ENCODE measurements around the gene AKAP13.
"Not testable (repeated sequence)": the region's sequence is repeated elsewhere in the genome, so short reads cannot be mapped to it uniquely, and the experiment has no call there.

The AKAP13 gene

DNA sequence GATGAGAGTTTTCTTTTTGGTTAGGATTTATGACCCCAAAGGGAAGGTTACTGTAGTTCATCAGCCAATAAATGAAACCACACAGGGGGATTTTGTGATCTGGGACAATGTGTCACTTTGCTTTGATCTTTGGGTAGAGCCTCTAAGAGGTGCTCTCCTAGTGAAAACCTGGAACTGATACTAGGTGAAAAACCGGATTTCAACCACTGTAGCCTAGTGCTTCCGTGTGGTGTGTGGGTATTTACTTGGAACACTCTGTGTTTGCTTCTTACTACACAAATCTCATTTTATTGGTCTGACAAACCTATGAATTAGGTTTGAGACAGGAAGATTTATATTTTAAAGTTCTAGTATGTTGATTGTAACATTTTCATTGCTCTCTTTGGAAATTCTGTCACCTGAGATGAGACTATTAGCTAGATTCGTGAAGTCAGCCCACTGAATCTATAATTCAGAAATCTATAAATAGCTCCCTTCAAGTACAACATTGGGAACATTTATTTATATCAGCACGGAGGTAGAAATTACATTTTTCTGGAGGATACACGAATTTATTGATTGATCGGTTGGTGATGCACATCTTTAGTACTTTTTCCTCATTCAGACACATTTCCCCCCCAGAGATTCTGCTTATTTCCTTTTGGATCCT, 119.8 kb downstream of the AKAP13 start:
- no peak for DNase-seq (ENCODE audit: low read depth)

DNA sequence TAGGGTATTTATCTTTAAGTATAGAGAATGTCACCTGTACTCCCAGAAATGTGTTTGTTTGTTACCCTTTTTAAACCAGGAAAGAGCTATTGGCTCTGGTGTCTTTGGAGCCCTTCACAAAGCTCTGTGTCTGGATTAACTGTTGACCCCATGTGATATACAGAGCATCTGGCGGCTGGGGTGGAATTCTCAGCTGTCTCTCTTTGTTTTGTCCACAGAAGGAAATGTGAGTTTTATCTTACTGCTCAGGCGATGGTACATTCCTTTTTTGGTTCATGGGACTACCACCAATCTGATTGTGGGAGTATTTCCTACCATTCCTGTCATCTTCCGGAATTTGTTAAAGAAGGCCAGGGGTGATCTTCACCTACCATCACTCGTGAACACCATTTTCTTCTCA, 120.3 kb downstream of the AKAP13 start:
- no peak for DNase-seq (ENCODE audit: low read depth)

DNA sequence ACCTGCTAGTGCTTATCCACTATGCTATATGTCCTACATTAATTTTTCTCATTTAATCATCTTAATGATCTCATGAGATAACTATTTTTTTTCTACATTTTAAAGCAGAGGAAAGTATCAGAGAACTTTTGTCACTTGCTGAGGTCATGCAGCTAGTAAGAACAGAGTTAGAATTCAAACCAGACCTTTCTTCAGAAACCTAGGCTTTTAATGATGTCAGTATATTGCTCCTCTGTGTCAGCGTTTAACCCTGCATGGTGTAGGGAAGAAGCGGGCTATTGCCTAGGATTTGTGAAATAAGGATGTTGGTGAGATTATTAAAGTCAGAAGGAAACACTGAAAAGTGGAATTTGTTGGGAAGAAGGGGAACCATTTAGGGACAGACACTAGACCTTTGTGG, 121.2 kb downstream of the AKAP13 start:
- no peak for DNase-seq (ENCODE audit: low read depth)

DNA sequence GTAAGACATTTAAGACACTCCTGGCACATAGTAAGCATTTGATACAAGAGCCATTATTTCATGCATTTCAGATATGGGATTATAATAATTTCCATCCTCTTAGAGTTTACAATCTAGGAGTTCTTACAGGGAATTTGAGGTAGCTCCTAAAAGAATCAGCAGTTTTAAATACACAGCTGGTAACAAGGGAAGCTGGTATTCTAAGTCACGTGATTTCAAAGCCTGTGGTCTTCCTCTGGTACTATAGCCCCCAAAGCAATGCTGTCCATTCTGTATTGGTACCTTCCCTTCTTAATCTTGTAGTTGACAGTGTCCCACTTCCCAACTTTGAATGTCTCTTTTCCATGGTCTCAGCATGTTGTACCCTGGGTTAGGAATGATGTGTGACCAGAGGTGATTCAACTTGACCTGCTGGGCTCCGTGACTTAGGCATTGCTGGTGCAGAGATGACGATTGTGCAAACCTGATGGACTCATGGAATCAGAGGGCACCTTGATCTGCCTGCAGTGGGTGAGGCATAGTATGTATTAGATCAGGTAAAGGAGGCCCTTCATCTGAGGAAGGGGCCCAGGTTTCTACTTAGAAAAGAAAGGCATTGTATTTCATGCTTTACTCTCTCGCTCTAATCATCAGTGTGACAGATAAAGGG, 122.9 kb downstream of the AKAP13 start:
- no peak for DNase-seq (ENCODE audit: low read depth)

DNA sequence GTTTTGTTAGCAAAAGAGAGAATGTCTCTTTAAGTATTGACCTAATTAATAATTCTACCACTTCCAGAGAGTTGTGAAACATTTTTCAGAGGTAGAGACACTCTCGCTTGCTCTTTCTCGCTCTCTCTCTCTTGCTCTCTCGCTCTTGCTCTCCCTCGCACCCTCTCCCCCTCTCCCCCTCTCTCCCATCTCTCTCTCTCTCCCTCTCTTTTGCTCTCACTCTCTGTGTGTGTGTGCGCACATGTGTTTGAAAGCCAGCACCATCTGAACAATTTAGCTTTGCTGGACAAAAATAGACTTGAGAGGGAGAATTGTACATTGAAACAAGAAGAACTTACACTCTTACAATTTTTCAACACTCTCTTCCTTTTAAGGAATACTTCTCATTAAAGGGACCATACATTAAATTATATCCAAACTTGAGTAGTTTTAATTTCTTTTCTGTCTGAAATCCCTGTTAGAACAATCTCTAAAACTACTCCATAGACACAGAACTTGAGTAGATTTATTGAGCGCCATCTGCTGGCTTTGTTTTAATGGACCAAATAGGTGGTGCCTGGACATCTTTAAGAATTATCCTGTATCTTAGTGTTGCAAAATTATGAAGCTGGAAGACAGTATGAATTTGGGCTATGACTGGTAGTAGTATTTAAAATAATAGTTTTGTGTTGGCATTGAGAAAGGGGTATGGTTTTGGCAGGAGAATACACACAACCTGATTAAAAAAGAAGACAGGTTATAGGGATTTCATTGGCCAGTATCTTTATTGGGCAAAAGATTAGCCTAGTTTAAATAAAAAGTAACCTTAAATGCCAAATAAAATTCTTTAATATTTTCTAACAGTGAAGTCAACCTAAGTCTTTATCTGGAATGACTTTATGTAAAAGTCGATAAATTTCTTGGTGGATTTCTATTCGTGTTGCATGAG, 124.6 kb downstream of the AKAP13 start:
- peak; percentile 20 for DNase-seq (ENCODE audit: low read depth)

DNA sequence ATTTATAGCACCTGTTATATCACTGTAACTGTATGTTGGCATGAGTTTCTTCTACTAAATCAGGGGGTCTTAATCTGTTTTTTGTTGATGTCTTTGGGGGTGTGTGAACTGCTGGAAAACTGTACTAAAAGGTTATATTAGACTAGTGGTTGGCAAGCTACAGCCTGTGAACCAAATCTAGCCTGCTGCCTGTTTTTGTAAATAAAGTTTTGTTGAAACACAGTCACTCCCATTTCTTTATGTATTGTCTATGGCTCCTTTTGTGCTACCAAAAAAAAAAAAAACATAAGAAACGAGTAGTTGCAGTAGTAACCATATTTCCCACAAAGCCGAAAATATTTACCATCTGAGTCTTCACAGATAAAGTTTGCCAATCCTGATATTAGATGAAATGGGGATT, 126.7 kb downstream of the AKAP13 start:
- DNase-seq (ENCODE audit: low read depth), result no peak

DNA sequence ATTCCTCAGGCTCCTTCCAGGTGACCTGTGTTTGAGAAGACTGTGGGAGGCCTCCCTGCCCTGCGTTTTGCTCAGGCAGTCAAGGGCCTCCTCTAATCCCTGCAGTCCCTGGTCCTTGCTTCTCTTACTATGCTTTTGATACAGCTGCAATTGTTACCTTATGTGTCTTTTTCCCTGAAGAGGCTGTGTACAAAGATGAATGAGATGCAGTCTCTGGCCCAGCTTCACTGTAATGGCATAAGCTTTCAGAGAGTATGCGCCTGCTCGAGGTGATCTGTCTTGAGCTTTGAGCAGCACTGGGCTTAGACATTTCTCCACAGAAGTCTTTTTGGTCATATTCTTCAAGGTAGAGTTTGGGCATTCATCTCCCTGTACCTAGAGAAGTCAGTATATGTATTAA, 129.6 kb downstream of the AKAP13 start:
- no peak for DNase-seq (ENCODE audit: low read depth)

DNA sequence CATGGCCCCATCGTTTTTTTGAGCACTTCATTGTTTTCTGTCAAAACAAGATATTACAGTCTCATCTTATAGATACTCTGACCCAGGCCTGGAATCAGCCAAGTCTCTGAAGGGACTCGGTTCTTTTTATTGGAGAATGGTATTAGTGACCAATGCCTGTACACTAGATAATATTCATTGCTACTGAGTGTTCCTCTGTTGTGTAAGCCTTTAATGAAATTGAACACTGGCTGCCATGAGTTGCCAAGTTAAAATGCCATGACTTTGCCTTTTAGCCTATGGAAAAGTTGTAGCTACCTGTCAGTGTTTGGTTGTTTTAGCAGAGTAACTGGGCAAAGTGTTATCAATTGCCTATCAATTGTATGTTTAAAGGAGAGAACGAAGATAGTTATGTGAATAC, 134.0 kb downstream of the AKAP13 start:
- DNase-seq (ENCODE audit: low read depth), result no peak

DNA sequence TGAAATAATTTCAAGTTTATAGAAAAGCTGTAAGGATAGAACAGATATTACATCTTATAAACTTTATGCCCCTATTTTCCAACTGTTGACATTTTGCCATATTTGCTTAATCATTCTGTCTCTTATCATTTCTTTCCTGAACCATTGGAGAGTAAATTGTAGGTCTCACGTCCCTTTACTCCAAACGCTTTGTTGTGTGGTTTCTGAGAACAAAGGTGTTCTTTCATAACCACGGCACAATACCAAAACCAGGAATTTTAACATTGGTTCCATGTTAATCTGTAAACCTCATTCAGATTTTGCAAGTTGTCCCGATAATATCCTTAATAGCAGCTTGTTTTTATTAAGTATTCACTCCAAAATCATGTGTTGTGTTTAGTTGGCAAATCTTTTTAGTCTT, 134.8 kb downstream of the AKAP13 start:
- DNase-seq (ENCODE audit: low read depth), result no peak

DNA sequence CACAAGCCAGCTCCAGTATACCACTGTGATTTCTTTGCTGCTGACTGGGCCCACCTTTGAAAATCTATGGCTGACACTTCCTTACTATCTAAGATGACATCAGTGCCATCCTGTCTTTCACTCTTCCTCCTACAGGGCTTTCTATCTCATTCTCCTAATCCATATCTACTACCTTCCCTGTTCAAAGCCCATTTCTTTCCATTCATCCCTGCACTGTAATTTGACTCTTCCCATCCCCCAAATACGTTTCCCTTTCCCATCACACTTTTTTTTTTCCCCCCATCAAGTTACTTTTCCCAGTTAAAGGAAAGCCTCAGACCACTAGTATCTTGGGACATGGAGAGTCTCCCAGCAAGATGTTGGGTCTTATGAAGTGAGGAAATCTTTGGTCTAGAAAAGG, 136.7 kb downstream of the AKAP13 start:
- DNase-seq (ENCODE audit: low read depth), result no peak

DNA sequence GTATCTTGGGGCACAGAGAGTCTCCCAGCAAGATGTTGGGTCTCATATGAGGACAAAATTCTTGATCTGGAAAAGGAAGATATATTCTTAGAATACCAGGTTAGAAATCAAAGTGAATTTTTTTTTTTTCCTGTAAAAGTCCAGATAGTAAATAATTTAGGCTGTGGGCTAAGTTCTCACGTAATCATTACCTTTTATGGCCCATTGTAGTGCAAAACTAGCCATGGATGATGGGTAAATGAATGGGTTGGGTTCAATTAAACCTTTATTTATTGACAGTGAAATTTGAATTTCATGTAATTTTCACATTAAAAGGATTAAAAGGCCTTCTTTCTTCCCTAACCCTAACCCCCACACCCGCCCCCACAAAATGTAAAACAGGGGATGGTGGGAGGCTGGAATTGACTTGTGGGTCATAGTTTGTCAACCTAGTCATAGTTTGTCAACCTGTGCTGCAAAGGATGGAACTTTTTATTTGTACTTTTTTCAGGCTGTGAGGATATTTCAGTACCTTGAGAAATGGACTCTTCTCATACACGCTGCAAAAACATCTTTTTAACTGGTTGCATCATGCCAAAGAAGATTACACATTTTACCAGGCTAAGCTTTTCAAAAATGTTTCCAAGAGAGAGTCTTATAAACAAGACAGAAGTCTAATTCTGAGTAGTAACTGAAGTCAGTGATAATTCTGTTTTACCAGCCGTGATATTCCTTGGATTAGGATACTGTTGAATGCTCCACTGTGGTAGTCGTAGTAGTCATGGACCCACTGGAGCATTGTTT, 138.8 kb downstream of the AKAP13 start:
- no peak for DNase-seq (ENCODE audit: low read depth)

DNA sequence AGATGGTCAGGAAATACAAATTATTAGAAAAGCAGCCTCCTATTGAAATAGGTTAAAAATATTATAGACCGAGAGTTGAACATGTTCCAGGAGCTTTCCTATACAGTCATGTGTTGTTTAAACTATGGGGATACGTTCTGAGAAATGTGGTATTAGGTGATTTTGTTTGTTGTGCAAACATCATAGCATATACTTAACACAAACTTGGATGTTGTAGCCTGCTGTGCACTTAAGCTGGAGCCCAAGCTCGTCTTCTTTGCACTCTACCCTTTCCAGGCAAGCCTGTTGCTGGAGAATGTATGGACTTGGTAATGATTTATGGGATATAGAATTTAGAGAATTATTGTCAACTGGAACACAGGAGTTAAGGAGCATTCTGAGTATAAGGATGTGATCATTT, 140.2 kb downstream of the AKAP13 start:
- no peak for DNase-seq (ENCODE audit: low read depth)

DNA sequence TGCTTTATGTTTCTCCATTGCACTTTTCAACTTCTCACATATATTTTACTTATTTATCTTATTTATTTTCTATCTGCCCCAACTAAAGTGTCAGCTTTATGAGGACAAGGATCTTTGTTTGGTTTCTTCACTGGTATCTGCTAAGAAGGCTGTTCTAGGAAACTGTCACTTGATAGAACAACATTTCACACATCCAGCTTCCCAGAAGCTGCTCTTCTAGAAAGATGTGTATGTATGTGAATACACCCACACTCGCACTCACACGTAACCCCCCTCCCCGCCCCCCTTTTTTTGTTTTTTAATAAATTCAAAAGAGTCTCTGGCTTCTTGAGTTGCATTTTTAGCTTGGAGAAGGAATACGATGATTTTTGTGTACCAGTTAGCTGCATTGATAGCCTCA, 143.1 kb downstream of the AKAP13 start:
- DNase-seq (ENCODE audit: low read depth), result no peak

DNA sequence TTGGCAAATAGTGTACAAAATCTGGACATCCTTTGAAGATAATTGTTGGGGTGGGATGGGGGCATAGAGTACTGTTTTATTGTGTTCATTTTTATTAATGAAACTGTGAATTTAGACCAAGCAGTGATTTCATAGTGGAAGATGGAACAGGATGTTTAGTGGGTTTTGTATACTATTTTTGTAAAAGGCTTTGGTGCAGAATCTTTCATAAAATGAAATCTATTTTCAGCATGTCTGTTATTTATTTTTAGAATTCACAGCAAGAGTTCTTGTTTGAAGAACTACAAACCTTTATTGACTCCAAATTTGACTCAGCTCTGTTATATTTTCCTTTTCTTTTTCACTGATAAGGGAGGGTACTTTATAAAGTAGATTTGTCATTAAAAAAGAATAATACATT, 145.4 kb downstream of the AKAP13 start:
- no peak for DNase-seq (ENCODE audit: low read depth)

DNA sequence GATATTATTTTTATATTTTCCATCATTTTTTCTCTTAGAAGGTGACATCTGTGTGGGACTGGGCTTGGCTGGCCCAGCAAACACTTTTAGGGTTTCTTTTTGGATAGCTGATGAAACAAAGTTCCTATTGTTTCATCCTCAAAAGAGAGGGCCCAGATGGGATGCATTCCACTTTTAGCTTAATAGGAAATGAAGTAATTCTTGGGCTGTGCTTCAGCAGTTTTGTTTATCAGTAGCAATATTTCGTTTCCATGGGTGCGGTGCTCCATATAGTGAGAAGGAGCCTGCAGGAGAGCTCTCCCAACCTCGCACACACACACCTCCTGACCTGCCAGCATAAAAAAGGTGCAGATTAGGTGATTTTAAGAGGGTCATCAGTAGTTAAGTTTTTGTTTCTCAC, 147.5 kb downstream of the AKAP13 start:
- no peak for DNase-seq (ENCODE audit: low read depth)

DNA sequence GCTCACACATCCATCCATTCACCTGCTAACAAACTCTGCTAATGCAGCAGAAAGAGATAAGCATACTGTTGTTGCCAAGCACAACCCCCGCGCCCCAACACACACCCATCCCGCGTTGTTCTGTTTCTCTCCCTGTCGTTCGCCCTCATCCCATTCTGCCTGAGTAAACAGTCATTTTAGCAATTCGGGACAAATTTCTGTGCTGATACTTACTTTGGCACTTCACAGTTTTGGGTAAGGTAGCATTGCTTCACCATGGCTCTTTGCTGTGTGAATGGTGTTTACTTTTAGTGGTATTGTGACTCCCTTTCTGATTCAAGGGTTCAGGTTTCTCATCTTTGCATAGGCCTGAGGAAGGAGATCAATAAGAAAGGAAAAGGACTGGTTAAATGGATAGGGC, 149.7 kb downstream of the AKAP13 start:
- no peak for DNase-seq (ENCODE audit: low read depth)

DNA sequence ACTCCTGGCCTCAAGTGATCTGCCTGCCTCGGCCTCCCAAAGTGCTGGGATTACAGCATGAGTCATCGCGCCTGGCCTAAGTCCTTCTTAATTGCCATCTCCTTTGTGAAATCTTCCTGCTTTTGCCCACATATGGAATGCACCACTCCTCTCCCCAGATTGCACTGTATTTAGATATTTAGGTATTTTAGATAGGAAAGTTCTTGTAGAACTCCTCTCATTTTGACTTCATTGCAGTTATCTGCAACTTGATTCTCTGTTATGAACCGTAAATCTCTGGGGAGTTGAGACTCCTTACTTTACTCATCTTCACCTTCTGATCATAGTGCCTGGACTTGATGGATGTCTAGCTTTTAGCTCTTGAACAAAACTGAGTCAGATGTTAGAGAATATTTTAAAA, 150.7 kb downstream of the AKAP13 start:
- no peak for DNase-seq (ENCODE audit: low read depth)

DNA sequence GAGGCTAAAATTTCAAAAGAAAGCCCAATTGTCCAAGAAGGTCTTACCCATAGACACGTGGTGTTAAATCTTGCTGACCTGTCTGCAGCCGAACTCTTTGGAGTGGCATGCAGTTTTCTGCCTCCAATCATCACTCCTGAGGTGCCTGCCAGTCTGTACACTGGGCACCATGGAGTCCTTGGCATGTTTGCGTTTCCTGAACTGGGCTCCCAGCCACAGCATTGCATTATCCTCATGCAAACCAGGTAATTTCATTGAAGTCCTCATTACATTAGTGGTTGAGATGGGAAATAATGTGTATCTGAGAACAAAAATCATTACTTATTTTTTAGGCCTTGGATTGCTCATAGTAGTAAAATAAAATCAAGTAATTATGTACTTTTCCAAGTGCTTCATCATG, 152.3 kb downstream of the AKAP13 start:
- DNase-seq (ENCODE audit: low read depth), result no peak

DNA sequence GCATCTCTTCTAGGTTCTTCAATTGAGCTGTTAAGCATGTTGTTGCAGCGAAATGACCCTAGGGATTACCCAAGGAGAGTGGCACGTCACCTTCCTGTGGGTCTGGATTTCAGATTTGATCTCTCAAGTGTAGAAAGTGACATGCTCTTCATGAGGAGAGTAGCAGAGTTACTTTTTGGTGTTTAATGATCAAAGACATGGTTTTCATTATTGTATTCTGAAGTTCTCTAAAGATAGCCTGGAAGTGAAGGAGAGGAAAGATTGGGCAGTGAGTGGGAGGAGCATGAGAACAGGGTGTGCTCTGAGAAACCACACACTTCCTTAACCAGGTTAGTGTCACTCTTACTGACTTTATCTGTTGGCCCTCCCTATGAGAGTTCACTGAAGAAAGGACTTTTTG, 153.6 kb downstream of the AKAP13 start:
- no peak for DNase-seq (ENCODE audit: low read depth)

DNA sequence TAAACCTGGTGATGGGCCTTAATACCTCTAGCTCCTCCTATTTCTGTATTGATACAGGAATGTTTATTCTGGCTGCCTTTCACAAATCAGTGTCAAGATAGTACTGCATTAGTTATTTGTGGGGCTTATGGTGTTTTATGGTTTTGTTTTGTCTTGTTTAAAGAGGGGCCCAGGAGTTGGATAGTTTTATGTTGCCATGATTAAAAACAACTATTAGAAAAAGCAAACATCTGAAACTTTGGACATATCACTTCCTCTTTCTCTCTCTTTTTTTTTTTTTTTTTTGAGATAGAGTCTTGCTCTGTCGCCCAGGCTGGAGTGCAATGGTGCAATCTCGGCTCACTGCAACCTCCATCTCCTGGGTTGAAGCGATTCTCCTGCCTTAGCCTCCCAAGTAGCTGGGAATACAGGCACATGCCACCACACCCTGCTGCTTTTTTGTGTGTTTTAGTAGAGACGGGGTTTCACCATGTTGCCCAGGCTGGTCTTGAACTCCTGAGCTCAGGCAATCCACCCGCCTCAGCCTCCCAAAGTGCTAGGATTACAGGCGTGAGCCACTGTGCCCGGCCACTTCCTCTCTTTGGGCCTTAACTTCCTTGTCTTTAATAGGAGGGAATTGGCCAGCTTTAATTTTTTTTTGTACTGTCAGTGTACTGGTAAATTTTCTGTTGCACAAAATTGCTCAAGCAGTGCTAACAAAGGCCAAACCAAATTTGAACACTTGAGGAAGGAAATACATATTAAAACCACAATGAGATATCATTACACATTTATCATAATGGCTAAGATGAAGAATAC, 155.3 kb downstream of the AKAP13 start:
- DNase-seq (ENCODE audit: low read depth), result not testable (repeated sequence)

DNA sequence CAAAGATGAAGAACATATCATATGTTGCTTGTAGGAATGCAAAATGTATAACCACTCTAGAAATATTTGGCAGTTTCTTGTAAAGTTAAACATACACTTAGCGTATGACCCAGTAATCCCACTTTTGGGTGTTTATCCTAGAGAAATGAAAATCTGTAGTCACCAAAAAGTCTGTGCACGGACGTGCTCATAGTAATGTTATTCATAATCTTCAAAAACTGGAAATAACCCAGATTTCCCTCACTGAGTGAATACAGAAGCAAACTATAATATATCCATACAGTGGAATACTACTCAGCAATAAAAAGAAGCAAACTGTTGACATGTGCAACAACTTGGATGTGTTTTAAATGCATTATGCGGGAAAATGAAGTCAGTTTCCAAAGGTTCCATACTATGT, 155.9 kb downstream of the AKAP13 start:
- DNase-seq (ENCODE audit: low read depth), result no peak

DNA sequence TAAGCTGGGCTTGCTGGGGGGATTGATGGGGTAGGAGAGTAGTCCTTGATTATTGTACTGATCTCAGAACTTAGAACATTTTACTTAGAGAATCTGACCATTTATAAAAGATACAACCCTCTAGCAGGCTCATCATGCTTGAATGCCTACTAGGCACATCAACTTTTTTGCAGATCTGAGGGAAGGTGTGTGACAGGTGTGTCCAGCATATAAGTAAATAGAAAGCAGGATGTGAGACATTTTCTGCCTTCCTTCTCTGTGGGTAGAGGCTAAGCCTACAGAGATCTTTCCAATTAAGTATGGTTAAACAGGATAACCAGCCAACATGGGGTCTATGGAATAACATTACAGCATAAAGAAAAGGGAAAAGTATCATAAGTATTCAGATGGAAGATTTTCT, 159.1 kb downstream of the AKAP13 start:
- DNase-seq (ENCODE audit: low read depth), result no peak
